SU-DHL-6 (cell line): ENCODE data around the gene STRA6.

Experiments
- H2AFZ ChIP-seq: fragments of 200-600 bp; sonication (generic); 2 replicates; pipeline ENCODE4 v1.6.1; 2014; ENCODE audit warnings: low read depth, mild to moderate bottlenecking, moderate library complexity, mixed read lengths, antibody characterized with exemption, low read length; ENCODE audit not compliant: severe bottlenecking
- H3F3A ChIP-seq: fragments of 200-600 bp; shearing (Covaris generic); 2 replicates; pipeline ENCODE4 v1.6.0; 2016; ENCODE audit warnings: antibody characterized with exemption, mild to moderate bottlenecking; ENCODE audit not compliant: insufficient read depth
- H3K27ac ChIP-seq: fragments of 200-600 bp; sonication (generic); 2 replicates; pipeline ENCODE4 v1.5.1; 2016; ENCODE audit warnings: low read depth, mild to moderate bottlenecking, low read length, moderate library complexity, mixed read lengths
- H3K27me3 ChIP-seq: fragments of 200-600 bp; sonication (generic), shearing (Covaris generic); 2 replicates; pipeline ENCODE4 v1.6.0; 2014; ENCODE audit warnings: mild to moderate bottlenecking, low read length
- H3K36me3 ChIP-seq: fragments of 200-600 bp; sonication (generic); 2 replicates; pipeline ENCODE4 v1.6.1; 2014; ENCODE audit warnings: mild to moderate bottlenecking, low read length, mixed read lengths
- H3K4me2 ChIP-seq: fragments of 300-600, 200-600 bp; shearing (Covaris generic), sonication (generic); 2 replicates; pipeline ENCODE4 v1.6.0; 2014; ENCODE audit warnings: low read length, low read depth, mild to moderate bottlenecking; ENCODE audit not compliant: poor library complexity, severe bottlenecking
- H3K4me3 ChIP-seq: fragments of 200-600 bp; sonication (generic); 2 replicates; pipeline ENCODE4 v1.5.1; 2014; ENCODE audit warnings: antibody characterized with exemption, low read length, mild to moderate bottlenecking, mixed read lengths; ENCODE audit not compliant: insufficient read depth, poor library complexity, severe bottlenecking
- H3K79me2 ChIP-seq: fragments of 200-600 bp; sonication (generic); 2 replicates; pipeline ENCODE4 v1.6.1; 2014; ENCODE audit warnings: mild to moderate bottlenecking, low read length, moderate library complexity; ENCODE audit not compliant: insufficient read depth
- H3K9ac ChIP-seq: fragments of 200-600 bp; sonication (generic); 2 replicates; pipeline ENCODE4 v1.7.0; 2014; ENCODE audit warnings: mild to moderate bottlenecking, low read length
- H3K9me2 ChIP-seq: fragments of 200-600 bp; sonication (generic); replicated peaks from 2 replicates; pipeline ENCODE4 v1.6.1; 2014; ENCODE audit warnings: low read length; ENCODE audit not compliant: insufficient read depth
- H3K9me3 ChIP-seq: fragments of 200-600 bp; sonication (generic); 2 replicates; pipeline ENCODE4 v1.6.1; 2014; ENCODE audit warnings: low read length, mixed read lengths; ENCODE audit not compliant: insufficient read depth
- H4K20me1 ChIP-seq: fragments of 200-600 bp; sonication (generic); 2 replicates; pipeline ENCODE4 v1.6.1; 2014; ENCODE audit warnings: low read depth, mild to moderate bottlenecking, antibody characterized with exemption, low read length, moderate library complexity, mixed read lengths
- EZH2phosphoT487 ChIP-seq: fragments of 200-600 bp; sonication (generic), shearing (Covaris generic); conservative IDR thresholded peaks from 2 replicates; pipeline ENCODE4 v1.6.1; 2018; ENCODE audit warnings: mild to moderate bottlenecking, antibody characterized with exemption, low read length, moderate library complexity, mixed read lengths
- TF ChIP-seq, protein P1 (sequence below): fragments of 200-600 bp; sonication (generic); IDR thresholded peaks from one replicate; pipeline ENCODE4 v1.5.1; 2017; ENCODE audit warnings: antibody characterized with exemption, mild to moderate bottlenecking, low read length, moderate library complexity; ENCODE audit not compliant: insufficient read depth, poor library complexity, severe bottlenecking

The STRA6 gene, protein sequence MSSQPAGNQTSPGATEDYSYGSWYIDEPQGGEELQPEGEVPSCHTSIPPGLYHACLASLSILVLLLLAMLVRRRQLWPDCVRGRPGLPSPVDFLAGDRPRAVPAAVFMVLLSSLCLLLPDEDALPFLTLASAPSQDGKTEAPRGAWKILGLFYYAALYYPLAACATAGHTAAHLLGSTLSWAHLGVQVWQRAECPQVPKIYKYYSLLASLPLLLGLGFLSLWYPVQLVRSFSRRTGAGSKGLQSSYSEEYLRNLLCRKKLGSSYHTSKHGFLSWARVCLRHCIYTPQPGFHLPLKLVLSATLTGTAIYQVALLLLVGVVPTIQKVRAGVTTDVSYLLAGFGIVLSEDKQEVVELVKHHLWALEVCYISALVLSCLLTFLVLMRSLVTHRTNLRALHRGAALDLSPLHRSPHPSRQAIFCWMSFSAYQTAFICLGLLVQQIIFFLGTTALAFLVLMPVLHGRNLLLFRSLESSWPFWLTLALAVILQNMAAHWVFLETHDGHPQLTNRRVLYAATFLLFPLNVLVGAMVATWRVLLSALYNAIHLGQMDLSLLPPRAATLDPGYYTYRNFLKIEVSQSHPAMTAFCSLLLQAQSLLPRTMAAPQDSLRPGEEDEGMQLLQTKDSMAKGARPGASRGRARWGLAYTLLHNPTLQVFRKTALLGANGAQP

DNA sequence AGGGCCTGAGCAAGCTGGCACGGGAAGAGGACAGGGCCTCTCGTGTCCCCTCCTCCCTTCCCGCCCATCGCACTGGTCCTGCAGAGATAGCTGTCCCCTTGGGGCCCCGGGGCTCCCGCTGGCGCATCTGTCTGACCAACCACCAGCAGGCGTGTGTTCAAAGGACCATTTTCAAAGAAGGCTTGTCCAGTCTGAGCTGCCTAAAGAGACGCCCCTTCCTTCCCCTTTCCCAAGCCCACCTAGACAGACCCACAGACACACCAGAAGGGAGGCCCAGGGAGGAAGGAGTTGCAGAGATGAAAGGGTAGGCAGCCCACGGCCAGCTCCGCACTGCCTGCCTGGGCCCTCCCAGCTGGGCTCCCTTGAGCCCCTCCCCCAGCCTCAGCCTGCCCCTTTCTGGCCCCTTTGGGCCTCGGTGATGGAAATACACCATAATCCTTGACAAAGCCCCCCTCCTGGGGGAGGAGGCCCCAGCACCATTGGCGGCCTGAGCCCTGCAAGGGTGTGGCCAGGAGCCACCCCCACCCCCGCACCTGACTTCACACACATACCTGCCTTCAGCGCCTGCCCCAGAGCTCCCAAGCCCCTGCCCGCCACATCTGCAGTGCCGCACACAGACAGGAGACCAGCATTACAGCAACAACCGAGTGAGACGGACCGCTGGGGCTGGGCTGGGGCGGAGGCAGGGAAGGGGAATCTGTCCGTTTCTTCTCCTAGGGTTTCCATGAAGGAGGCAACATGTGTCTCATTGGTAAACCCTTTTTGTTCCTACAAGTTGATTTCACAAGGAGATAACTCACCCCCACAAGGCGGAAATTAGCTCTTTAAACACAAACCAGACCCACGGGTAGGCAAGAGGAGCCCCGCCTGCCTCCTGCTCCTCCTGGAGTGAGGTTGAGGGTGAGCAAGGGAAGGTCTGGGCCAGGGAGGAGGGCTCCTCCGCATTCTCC lies at the start of gene STRA6:
Gene STRA6 (minus strand): TSS at position 336 of the 950 bp plus-strand sequence. CDS start 520 bp downstream, outside the sequence.
- Histone ChIP-seq H3K4me2 (no peak within 1 kb of the TSS), H3K4me3 (no peak within 1 kb of the TSS), H3F3A (no peaks in the 10 kb centered on the region), H3K27ac (no peak within 1 kb of the TSS), H2AFZ (no peak within 1 kb of the TSS), H3K36me3 (no peaks in the 10 kb centered on the region), H3K79me2 (no peaks in the 10 kb centered on the region), H4K20me1 (no peaks in the 10 kb centered on the region), H3K27me3 (no peaks in the 10 kb centered on the region; the same call in 1 of the 2 replicates), H3K9ac (no peak within 1 kb of the TSS), H3K9me3 (no peaks in the 10 kb centered on the region), H3K9me2 (no peaks in the 10 kb centered on the region)
- TF ChIP-seq, protein P1, sequence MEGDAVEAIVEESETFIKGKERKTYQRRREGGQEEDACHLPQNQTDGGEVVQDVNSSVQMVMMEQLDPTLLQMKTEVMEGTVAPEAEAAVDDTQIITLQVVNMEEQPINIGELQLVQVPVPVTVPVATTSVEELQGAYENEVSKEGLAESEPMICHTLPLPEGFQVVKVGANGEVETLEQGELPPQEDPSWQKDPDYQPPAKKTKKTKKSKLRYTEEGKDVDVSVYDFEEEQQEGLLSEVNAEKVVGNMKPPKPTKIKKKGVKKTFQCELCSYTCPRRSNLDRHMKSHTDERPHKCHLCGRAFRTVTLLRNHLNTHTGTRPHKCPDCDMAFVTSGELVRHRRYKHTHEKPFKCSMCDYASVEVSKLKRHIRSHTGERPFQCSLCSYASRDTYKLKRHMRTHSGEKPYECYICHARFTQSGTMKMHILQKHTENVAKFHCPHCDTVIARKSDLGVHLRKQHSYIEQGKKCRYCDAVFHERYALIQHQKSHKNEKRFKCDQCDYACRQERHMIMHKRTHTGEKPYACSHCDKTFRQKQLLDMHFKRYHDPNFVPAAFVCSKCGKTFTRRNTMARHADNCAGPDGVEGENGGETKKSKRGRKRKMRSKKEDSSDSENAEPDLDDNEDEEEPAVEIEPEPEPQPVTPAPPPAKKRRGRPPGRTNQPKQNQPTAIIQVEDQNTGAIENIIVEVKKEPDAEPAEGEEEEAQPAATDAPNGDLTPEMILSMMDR, result no peak

DNA sequence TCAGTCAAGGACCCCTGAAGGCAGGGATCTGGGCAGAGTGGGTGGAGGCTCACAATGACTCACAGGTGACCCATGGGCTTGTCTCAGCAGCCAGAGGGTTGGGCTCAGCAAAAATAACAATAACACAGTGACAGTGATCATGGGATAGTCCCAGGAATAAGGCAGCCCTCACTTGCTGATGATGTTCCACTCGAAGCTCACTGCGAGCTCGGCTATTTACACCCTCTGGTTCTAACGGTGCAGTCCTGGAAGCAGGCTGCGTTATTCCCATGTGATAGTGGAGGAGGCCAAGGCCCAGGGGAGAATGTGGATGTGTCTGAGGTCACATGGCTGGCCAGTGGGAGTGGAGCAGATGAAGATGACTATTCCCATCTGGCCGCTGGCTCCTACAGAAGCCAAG lies 49.7 kb upstream of the STRA6 start:
- no peaks in the 10 kb centered on the region for H3K9me3 ChIP-seq
- no peak overlapping the region for H3K4me3 ChIP-seq
- H2AFZ ChIP-seq, result no peak overlapping the region
- H3K27ac ChIP-seq, result no peak overlapping the region
- H3K36me3 ChIP-seq, result no peaks in the 10 kb centered on the region
- no peaks in the 10 kb centered on the region for H3K9me2 ChIP-seq
- no peaks in the 10 kb centered on the region for H3K79me2 ChIP-seq
- no peaks in the 10 kb centered on the region for H4K20me1 ChIP-seq
- H3K4me2 ChIP-seq, result no peak overlapping the region
- no peaks in the 10 kb centered on the region for H3F3A ChIP-seq
- TF ChIP-seq, protein P1, result no peak
- TF ChIP-seq EZH2phosphoT487, result no peak
- H3K9ac ChIP-seq, result no peak overlapping the region
- H3K27me3 ChIP-seq, result no peaks in the 10 kb centered on the region

- H3K36me3 ChIP-seq, result no peaks in the 10 kb centered on the region
- no peaks in the 10 kb centered on the region for H3K9me2 ChIP-seq
- no peak overlapping the region for H3K9ac ChIP-seq
- H3K27ac ChIP-seq, result no peak overlapping the region
- no peaks in the 10 kb centered on the region for H4K20me1 ChIP-seq
- H2AFZ ChIP-seq, result no peak overlapping the region
- TF ChIP-seq, protein P1, result no peak
- no peak for TF ChIP-seq EZH2phosphoT487
- no peaks in the 10 kb centered on the region for H3K9me3 ChIP-seq
- H3K4me3 ChIP-seq, result no peak overlapping the region
- H3K27me3 ChIP-seq, result no peaks in the 10 kb centered on the region
- no peaks in the 10 kb centered on the region for H3F3A ChIP-seq
- H3K79me2 ChIP-seq, result no peaks in the 10 kb centered on the region
- H3K4me2 ChIP-seq, result no peak overlapping the region
Observed at GRCh38 chr15:74251131-74251811, 48.7 kb upstream of the STRA6 start.
